HG03280 (cell line): Measurements from ENCODE around the gene ITGA8.
"Not testable (repeated sequence)": the region's sequence is repeated elsewhere in the genome, so short reads cannot be mapped to it uniquely, and the experiment has no call there.

Source experiments
- ATAC-seq: cut with Tn5 transposase; IDR thresholded peaks from one replicate; pipeline ENCODE4 v1.9.1; 2021; ENCODE audit warnings: mild to moderate bottlenecking, moderate library complexity; ENCODE audit not compliant: unreplicated experiment

The ITGA8 gene

DNA sequence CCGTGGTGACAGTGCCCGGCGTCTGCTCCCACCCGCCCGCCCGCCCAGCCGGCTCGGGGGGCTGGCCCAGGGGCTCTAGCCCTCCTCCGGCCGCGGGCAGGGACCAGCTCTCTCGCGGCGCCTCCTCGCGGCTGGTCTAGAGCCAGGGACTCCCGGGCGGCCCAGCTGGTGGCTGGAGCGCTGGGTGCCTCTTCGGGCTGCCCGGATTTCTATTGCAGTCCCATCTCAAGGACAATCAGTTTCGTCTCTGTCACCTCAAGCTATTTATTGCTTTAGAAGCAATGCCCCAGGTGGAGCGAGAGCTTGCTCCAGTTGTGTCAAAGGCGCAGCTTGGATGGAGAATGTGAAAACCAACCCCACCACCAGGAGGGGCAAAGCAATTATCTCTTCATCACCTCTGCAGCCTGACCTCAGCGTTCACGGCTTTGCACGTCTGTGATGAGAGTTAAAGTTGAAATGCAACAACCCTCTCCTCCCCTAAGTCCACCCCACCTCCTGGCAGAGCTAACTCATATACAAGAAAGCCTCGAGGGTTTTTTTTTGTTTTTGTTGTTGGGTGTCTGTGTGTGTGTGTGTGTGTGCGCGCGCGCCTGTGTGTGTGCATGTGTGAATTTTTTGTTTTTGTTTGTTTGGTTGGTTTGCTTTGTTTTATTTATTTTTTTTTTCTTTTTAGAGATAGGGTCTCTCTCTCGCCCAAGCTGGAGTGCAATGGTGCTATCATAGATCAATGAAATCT is at the start of gene ITGA8:
Gene ITGA8, minus strand, starts transcription at position 24 of the 736 bp plus-strand sequence. CDS start 151 bp downstream, outside the sequence.
- ATAC-seq: peak; percentile 60

DNA sequence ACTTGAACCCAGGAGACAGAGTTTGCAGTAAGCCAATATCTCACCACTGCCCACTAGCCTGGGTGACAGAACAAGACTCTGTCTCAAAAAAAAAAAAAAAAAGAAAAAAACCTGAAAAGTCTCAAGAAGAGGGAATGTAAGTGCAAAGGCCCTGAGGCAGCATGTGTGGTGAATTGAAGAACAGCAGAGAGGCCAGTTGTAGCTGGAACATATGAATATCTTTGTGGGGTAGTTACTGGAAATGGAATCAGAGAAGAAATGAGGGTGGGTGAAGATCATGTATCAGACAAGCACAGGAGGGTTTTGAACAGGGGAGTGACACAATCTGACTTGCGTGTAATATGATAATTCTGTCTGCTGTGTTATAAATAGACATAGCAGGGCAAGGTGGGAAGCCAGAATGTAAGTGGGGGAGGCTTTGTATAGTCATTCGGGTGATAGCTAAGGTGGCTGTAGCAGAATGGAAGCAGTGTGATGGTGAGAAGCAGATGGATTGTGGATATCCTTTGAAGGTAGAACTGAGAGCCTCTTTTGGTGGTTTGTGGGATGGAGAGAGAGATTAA is 45.3 kb upstream of the ITGA8 start:
- ATAC-seq: no peak

DNA sequence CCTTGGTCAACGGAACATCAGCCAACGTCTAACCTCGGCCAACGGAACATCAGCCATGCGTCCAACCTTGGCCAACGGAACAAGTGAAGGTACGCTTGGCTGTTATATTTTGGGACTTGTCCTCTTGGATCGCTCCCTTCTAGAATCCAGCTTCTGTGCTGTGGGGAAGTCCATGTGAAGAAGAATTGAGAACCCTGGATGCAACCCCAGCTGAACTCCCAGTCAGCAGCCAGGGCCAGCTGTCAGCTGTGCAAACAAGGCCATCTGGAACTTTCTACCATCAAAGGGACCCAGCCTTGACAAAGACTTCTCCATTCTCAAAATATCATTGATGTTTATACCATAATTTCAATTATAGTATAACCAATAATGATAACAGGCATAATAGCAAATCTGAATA is 43.3 kb upstream of the ITGA8 start:
- no peak for ATAC-seq

DNA sequence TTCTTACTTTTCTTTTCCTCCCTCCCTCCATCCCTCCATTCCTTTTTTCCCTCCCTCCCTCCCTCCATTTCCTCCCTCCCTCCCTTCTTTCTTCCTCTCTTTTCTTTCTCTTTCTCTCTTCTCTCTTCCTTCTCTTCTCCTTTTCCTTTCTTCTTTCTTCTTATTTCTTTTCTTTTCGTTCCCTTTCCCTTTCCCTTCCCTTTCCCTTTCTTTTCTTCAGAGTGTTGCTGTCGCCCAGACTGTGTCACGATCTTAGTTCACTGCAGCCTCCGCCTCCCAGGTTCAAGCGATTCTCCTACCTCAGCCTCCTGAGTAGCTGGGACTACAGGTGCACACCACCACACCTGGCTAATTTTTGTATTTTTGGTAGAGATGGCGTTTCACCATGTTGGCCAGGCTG is 42.5 kb upstream of the ITGA8 start:
- not testable (repeated sequence) for ATAC-seq

DNA sequence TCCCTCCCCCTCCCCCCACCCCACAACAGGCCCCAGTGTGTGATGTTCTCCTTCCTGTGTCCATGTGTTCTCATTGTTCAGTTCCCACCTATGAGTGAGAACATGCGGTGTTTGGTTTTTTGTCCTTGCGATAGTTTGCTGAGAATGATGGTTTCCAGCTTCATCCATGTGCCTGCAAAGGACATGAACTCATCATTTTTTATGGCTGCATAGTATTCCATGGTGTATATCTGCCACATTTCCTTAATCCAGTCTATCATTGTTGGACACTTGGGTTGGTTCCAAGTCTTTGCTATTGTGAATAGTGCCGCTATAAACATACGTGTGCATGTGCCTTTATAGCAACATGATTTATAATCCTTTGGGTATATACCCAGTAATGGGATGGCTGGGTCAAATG is 41.5 kb upstream of the ITGA8 start:
- ATAC-seq: not testable (repeated sequence)

DNA sequence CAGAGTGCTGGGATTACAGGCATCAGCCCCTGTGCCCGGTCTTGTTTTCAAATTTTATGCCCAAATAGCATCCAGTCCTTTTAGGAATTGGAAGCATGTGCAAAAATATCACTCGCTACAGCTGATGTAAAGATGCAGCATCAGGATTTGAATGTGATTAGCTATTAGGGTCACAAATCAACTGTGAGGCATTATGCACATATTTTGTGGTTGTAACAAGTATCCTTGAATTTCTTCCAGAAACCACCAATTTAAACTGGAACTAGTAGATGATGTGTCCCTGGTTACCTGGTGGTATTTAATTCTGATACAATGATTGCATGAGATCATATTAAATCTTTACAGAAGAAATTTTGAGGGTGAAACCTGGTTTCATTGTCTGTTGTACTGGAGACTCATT is 41.0 kb upstream of the ITGA8 start:
- ATAC-seq: no peak

DNA sequence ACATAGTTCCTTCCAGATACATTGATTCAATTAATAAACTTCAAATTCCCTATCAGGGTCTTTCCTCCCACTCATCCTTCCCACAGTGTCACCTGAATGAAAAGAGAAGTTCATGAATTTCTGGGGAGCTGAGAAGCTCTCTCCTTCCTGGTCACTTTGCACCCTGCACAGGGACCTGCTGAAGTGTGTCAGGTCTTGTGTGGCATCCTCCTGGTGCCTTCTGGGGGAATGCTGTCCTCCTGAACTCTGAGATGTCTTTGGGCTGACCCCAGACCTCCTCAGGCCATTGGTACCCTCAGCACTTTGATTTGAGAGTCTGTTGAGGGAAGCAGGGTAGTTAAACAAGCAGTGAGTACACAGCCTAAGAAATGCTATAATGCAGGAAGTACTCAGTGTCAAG is 39.5 kb upstream of the ITGA8 start:
- no peak for ATAC-seq

DNA sequence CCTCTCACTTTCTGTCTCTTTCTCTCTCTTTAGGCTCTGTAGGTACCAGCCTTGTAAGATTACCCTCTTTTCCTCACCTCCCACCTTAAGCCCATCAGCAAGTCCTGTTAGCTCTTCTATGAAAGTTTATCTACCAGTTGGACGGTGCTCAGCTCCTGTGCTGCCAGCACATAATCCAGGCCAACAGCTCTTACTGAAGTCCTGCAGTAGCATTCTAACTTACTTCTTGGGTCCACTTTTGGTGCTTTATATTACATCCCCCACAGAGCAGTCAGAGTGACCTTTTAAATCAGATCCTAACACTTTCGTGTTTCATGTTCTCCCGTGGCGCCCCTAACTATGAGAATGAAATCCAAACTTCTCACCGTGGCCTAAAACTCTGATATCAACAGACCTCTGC is 38.9 kb upstream of the ITGA8 start:
- ATAC-seq: no peak

DNA sequence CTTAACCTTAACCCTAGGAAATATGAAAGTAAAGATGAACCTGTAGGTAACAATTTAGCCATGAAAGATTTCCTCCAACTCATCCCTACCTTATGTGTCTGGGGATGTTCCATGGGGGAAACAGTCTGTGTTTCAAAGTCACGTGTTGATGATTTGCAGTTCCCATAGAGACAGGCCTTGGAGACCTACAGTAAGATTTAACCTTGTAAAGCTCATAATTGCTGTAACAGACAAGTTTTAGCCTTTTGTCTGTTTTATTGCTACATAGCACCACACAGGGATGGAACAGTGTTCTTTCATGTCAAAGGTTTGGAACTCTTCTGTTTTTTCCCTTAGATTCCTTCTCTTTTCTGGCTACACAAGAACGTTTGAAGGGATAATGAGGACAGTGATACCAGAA is 35.2 kb upstream of the ITGA8 start:
- no peak for ATAC-seq

DNA sequence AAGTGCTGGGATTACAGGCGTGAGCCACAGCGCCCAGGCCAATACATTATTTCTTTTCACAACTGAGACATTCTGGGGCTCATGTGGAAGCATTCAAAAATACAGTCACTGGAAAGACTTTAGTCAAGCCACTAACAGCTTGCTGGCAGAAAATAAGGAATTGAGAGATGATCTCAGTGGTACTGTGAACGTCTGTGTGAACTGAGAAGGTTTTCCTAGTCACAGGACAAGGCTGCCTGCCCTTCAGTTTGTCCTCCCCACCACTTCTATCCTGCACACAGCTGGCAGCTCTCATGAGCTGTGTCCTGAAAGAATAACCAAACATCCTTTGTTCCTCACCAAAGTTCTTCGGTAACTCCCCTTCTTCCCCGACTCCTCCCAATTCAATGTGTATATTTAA is 31.3 kb upstream of the ITGA8 start:
- no peak for ATAC-seq

DNA sequence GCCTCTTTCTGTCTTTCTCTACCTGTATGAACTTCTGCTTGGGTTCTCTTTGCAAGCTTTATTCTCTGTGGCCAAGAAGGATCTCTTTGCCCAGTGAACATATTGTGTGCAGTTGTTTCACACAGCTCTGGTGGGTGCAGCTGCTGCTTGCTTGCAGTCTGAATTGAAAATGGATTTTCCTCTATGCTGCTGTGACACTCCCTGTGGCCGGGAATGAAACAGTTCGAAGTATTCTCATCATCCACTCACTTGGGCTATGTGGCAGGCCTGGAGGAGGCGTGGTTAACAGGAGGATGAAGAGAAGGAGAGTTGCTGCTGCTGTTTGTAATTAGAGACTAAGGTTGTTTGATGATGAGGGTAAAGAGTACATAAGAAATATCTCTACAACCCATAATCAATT is 28.4 kb upstream of the ITGA8 start:
- ATAC-seq: no peak

DNA sequence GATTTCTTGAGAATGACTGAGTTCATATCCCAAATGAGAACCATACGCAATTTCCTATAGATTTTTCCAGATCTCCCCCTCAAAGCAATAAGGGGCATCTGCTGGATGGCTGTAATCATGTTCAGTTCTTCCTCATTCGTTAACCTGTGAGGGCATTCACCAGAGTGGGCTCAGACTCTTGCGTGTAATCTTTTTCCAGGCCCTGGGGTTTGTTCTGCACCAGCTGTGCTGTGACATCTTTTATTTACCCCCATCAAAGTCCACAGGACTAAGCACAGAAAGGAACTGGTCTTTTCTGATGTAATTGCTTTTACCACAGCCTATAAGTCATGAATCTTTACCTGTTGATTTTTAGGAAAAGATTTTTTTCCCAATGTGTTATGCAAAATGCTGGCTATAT is 27.9 kb upstream of the ITGA8 start:
- no peak for ATAC-seq

DNA sequence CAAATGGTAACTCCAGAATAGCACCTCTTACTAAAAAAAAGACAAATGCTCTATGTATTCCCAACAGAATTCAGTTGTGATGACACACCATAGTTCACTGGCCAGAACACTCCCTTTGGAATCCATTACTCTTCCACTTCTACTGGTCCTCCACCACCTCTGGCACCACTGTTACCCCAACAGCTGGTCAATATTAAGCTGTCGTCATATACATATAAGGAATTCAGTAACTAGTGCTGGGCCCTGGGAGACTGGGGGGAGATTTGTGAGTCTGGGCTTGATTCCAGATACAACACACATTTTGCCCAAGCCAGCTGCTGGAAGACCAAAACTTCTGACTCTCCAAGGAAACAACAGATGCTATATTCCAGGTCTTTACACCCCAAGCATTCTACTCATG is 26.0 kb upstream of the ITGA8 start:
- ATAC-seq: no peak

DNA sequence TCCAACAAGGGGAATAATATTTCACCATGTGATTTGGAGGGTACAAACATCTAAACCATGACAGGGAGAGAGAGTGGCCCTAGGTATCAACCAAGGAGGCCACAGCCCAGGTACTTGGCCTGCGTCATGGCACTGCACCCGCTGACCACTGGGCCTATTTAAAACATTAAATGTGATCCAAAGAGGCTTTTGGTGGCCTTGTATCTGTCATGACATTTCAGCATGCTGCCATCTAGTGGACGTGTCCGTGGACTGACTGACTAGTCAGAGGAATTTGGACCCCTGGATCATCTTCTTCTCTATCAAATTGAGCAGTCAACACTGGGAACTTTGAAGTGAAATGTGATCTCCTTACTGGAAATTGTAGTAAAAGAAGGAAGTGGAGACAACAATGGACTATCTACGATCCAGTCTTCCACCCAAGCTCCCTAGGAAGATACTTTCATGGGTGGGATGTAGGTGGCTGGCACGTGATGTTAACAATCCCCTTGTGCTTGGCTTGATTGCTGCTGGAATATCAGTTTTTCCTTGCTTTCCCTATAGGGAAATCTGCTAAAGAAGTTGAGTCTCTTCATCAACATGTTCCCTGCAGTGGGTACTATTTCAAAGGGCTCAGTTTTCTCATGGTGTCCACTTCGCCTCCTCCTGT is 24.6 kb upstream of the ITGA8 start:
- peak; percentile 60 for ATAC-seq

DNA sequence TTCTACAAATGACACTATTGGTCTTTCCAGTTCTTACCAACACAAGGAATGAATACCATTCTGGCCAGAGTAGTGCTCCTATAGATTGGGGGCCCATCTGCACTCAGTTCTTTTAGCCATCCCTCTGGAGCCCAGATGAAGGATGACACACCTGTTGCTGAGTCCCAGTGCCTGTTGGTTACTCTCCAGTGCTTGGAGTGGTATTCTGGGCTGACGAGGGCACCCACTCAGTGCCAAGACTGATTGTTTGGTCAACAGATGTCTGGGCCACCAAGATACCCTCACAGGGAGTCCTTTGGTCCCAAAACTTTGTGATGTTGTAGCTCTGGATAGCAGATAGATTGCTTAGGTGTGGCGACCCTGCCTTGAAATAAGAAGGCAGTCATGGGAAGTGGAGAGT is 23.7 kb upstream of the ITGA8 start:
- no peak for ATAC-seq

DNA sequence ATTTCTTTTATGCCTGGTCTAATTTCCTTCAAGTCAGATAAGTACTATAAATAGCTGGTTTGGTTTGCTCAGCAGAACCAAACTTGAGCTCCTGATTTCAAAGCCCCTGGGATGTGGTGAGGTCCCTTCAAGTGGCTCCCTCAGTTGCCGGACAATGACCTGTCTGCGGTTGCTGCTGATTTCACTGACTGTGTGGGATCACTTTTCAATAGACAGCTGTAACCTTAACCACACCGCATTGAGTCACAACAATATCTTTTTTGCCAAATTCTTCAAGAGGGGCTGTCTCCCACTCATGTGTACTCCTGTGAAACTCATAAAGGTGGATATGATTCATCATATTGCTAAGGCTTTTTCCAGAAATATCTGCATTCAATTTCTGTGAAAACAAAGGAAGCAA is 23.1 kb upstream of the ITGA8 start:
- ATAC-seq: no peak

DNA sequence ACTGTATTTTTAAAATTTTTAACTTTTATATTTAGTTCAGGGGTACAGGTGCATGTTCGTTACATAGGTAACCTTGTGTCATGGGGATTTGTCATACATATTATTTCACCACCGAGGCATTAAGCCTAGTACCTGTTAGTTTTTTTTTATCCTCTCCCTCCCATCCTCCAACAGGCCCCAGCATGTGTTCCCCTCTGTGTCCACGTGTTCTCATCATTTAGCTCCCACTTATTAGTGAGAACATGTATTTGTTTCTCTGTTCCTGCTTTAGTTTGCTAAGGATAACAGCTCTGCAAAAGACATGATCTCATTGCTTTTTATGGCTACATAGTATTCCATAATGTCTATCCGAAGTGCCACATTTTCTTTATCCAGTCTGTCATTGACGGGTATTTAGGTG is 22.4 kb upstream of the ITGA8 start:
- no peak for ATAC-seq

DNA sequence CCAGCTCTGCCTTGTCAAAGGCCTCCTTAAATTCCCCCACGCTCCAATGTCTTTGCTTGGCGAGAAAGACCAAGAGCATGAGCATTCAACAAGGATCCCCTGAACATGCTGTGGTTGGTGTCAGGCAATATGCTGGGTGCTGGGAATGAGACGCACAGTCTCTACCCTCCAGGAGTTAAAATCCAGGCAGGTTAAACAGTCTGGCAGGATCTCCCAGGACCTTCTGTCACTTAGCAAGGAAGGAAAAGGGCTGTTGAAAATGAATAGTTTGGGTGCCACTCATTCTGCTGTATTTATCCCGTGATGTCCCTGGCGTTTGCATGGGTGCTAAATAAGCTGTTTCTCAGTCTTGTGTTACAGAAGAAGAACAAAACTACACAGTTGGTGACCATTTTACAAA is 21.9 kb upstream of the ITGA8 start:
- ATAC-seq: no peak

DNA sequence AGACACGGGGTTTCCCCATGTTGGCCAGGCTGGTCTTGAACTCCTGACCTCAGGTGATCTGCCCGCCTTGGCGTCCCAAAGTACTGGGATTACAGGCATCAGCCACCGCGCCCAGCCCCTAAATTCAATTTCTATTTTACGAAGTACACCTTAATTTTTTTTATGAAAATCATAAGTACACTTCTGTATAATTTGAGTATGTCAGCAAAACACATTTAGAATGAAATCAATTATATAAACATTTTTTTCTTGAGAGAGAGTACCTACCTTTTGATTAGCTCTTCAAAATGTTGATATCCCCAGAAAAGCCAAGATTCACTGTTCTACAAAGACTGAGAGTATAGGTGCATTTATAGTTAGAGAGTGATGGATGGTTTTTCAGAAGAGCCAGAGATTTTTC is 20.5 kb upstream of the ITGA8 start:
- ATAC-seq: no peak

DNA sequence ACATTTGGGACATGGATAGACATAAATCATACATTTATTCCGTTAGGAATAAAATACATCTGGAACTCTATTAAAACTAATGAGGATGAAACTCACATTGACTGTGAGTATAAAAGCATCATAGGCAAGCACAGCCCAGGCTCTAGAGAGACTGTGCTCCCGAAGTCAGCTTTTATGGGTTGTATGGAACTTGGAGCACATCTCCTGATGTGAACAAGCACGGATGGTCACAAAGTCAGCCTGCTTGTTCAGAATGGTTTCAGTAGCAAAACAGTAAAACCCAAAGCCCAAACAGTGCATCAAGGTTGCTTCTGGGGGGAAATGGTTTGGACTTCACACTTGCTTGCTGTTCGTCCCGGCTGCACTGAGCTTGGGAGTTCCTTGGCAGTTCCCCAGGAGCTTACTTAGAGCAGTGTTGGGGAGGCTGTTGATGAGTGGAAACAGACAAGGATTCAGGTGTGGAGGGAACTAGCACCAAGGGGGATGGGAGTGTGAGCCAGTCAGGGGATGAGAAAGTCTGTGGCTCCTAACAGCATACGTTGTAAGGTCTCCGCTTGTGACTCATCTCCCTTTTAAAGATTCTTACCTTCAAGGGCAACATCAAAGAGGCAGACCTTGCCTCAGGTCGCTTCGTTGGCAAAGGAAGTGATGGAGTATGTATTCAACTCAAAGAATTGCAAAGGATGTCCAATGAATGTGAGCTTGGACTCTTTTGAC is 19.7 kb upstream of the ITGA8 start:
- ATAC-seq: no peak

DNA sequence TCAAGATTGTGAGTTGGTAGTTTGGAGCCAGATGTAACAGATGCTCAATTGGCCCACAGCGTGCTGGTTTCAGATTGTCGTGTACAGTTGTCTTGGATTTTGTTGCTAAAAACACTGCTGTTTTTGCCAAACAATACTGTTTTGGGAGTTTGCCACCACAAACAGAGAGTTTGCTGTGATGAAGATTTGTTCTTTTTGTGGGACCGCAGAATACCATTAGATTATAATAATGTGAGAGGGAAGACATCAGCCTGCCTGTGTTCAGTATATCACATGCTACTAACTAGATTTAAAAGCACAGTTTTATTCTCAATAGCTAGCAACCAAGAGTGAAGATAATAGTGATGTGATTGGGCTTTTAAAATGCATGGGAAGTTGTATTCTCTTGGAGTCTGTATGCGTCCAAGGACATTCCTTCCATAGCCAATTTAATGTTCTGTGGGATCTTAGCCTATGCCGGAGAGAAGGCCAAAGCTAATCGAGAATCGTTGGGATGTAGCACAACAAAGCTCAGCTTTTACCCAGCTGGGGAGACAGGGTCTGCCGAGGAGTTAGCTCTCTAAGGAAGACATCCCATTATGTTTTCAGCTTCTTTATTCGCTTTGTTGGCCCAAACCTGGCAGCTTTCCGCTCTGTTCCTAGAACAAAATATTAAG is 18.7 kb upstream of the ITGA8 start:
- no peak for ATAC-seq
